HG03280 (cell line): ENCODE results near the gene B4GALT5.
"Not testable (repeated sequence)": the region's sequence is repeated elsewhere in the genome, so short reads cannot be mapped to it uniquely, and the experiment has no call there.

Source experiments
- ATAC-seq: cut with Tn5 transposase; IDR thresholded peaks from one replicate; pipeline ENCODE4 v1.9.1; 2021; ENCODE audit warnings: mild to moderate bottlenecking, moderate library complexity; ENCODE audit not compliant: unreplicated experiment

Gene B4GALT5

DNA sequence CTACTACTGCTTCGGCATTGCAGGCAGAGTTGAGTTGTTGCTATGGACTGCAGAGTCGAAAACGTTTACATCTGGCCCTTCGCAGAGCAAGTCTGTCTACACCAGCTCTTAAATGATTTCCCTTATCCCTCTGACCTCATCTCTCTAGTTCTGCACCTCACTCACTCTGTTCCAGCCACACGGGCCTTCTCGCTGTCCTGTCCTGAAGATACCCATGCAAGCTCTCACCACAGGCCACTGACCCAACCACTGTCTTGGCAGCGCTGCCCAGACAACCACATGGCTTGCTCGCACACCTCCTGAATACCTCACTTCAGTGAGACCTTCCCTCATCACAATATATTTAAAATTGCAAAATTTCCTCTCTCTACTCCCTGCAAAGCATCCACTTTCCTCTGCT lies 31.4 kb downstream of the B4GALT5 start:
- ATAC-seq: no peak

- ATAC-seq: no peak
Measured at GRCh38 chr20:49681850-49682216, 31.8 kb downstream of the B4GALT5 start.

DNA sequence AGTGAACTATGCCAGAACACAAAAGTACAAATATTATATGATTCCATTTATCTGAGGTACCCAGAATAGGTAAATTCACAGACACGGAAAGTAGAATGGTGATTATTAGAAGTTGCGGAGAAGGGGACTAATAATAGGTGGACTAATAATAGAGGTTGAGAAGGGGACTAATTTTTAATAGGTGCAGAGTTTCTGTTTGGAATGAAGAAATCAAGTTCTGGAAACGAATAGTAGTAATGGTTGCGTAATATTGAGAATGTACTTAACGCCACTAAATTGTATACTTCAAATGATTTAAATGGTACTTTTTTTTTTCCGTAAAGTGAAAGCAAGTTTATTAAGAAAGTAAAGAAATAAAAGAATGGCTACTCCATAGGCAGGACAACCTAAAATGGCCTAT lies 33.2 kb downstream of the B4GALT5 start:
- ATAC-seq: no peak

DNA sequence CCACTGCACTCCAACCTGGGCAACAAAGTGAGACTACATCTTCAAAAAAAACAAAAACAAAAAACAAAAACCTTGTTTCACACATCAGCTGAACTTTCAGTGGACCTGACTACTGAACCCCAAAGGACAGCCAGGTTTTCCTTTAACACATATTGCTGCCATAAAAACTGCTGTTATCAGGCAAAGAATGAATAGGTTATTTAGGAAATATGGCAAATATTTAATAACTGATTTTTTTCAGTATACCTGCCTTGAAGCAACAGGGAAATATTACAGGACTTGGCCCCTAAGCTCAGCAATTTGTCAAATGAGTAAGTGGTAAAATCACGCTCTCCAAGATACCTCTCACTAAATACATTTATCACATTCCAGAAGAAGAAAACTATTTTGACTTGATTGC lies 34.0 kb downstream of the B4GALT5 start:
- ATAC-seq: no peak

- no peak for ATAC-seq
Measured at GRCh38 chr20:49677777-49678758, 35.6 kb downstream of the B4GALT5 start.

DNA sequence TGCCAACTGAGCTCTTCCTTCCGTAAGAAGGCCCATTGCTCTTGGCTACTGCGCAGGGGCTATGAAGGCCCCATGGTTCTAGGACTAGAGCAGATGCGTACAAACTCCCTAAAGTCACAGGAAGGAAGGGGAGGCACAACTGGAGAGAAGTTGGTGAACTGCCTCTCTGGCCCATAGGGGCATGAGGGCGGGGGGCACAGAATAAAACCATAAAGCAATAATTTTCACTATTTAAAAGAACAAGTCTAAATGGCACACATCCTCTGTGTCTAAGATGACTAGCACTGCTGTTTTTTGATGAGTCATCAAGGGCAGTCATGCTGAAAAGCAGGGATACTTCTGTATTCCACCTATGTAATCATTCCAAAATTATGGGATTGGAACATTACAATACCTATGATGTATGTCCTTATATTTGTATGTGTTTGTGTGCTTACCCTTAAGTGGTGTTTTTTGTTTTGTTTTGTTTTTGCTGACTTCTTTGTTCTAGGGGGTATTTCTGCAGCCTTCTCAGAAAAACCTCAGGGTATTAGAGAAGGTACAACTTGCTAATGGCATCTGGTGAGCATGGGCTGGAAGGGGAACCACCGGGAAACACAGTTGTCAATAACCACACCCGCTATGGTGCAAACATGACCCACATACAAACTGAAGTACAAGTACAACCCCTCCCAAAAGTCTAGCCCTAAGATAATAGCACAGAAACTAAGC lies 36.9 kb downstream of the B4GALT5 start:
- peak; percentile 54 for ATAC-seq

DNA sequence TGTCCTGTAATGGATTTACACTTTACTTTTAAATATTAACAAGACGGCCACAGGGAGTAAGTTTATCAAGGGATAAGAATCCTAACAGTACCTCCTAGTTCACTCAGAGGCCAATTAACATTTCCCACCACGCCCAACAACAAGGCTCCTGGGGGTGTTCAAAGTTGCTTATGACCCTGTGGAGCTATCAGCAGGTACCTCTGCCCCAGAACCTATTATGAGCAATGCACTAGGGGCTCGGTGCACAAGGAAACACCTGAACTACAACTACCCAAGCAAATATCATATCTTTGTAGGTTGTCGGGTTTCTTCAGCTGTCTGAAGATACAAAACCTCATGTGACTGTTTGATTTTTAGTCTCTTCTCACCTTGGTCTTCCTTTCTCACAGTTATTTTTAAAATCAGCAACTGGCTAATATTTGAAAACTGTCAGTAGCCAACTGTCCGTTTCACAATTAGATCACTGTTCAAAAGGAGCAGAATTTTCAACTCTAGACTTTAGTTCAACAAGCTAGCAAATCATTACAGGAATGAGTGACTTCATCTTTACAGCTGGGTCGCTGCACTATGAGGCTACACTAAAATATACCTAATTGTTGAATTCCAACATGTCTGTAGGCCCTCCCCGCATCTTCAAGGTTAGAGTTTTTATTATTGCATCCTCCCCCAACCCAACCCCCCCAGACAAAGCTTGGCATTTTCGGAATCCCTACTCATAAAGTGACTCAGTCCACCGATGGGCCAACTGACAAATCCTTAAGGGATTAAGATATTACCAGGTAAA lies 38.1 kb downstream of the B4GALT5 start:
- peak; percentile 42 for ATAC-seq

DNA sequence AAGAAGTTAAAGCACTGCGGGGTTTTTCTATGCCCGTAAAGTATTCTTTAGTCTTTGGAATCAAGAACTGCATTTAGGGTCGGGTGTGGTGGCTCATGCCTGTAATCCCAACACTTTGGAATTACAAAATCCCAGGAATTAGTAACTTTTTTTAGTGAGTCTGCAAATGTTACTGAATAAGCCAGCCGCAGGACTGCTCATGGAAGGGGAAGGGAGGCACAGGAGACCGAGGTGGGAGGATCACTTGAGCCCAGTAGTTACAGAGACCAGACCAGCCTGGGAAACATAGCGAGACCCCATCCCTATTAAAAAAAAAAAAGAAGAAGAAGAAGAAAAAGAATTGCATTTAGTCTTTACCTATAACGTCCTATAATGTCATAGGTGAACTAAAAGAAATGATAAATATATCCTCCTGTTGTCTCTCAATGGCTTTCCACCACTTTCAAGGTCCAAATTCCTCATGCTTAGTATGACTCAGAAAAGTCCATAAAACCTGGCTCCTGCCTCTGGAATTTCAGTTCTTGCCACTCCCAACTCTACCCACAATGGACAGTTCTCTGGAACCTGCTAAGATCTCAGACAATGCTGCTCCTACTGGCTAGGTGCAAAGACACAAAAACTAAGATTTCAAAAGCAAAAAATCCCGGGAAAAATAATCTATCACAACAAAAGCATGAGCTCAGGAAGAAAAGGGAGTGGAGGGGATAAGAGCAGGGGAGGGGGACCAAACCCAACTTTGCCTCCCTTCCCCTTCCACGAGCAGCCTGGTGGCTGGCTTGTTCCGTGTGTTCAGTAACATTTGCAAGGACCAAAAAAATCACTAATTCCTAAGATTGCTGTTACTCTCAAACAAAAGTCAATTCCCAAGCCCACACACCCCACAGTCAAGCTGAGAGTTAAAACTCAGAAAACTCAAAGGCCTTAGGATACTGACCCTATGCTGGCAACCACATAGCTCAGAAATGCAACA lies 39.0 kb downstream of the B4GALT5 start:
- ATAC-seq: no peak

GRCh38 chr20:49672096-49672664 lies 41.5 kb downstream of the B4GALT5 start:
- ATAC-seq: no peak

DNA sequence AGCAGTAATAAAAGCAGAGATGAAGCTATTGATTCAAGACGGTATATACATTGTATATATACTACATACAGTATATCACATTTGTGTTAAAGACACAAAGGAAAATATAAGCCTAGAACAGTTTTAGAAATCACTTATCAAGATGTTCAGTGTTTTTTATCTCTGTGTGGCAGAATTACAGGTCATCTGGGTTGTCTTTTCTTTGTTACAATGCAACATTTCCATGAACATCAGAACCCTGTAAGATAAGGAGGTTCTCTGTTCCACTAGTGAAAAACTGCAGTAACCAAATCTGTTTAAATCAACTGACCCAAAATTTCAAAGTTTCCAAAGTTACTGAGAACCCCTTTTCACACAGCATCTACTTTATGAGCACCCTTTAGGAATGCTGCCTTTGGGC lies 42.2 kb downstream of the B4GALT5 start:
- ATAC-seq: no peak

DNA sequence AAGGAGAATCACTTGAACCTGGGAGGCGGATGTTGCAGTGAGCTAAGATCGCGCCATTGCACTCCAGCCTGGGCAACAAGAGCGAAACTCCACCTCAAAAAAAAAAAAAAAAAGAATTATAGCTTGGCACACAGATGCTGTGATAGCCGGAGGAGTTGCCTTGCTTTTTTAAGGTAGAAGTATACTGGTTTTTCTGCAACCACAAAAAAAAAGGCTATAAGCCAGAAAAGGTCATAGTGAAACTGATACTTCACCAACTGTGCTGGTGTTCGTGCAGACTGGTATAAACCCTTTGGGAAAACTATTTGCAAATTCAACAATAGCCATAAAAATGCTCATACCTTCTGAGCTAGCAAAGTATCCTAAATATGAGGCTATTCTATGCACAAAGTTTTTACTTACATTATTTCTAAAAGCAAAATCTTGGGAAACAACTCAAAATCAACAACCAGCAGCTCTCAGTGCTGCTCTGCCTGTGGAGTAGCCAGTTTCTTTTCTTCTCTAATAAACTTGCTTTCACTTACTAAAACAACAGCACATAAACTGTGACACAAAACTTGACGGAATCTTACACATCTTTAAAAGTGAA lies 44.0 kb downstream of the B4GALT5 start:
- peak; percentile 57 for ATAC-seq

- ATAC-seq: not testable (repeated sequence)
Measured at GRCh38 chr20:49668878-49669195, 44.8 kb downstream of the B4GALT5 start.

GRCh38 chr20:49668181-49668877 lies 45.3 kb downstream of the B4GALT5 start:
- peak; percentile 67 for ATAC-seq

DNA sequence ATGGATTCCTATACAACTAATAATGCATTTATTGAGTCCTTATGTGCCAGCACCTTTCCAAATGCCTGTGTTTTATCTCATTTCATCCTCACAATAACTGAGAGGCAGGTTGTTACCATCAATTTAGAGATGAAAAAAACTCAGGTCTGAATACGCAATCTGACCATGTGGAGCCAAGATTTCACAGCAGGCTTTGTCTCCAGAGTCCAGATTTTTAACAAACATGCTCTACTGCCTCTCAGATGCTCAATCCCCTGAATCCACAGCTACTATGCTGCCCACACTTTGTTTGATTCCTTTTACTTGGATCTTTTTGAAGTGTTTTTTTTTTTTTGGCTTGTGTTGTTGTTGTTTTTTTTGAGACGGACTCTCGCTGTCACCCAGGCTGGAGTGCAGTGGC lies 46.8 kb downstream of the B4GALT5 start:
- ATAC-seq: no peak

GRCh38 chr20:49665796-49666195 lies 47.9 kb downstream of the B4GALT5 start:
- ATAC-seq: no peak

DNA sequence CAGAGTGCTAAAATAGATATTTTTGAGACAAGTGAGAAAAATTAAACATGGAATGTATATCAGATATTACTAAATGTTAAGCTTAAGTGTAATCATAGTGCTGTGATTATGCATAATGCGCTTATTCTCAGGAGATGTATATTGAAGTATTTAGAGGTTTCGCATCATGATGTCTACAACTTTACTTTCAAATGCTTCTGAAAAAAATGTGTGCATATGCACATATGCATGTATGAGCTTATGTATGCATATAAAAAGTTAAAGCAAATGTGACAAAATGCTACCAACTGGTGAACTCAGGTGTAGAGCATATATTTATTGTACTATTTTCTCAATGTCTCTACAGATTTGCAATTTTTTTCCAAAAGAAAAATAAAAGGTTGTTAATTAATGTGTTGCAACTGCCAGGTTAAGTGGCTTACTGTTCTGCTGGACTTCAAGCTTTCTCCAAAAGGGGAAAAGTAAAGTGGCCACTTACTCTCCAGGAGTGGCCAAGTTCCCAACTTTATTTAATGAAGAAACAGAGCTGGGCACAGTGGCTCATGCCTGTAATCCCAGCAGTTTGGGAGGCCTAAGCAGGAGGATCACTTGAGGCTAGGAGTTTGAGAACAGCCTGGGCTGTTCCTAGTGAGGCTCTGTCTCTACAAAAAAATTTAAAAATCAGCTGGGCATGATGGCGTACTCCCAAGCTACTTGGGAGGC lies 48.9 kb downstream of the B4GALT5 start:
- ATAC-seq: no peak

DNA sequence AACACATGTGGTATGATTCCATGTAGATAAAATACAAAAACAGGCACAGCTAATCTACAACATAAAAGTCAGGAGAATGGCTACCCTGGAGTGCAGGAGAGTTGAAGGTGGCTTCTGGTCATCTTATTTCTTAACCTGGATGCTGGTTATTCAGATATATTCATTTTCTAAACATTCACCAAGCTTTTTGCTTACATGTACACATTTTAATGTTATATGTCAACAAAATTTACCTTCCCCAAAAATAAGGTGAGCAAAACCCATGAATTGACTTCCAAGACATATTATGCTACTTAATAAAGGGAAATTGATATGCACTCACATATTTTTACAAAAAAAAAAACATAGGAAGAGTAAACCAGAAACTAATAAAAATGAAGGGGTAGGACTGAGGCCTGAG lies 50.6 kb downstream of the B4GALT5 start:
- no peak for ATAC-seq

- ATAC-seq: no peak
Measured at GRCh38 chr20:49661560-49662329, 51.9 kb downstream of the B4GALT5 start.
